HG03064 (cell line): ENCODE results near the gene GALNT17.

Source experiments
- ATAC-seq: cut with Tn5 transposase; IDR thresholded peaks from one replicate; pipeline ENCODE4 v1.9.1; 2021; ENCODE audit warnings: low read depth; ENCODE audit not compliant: unreplicated experiment

The GALNT17 gene

DNA sequence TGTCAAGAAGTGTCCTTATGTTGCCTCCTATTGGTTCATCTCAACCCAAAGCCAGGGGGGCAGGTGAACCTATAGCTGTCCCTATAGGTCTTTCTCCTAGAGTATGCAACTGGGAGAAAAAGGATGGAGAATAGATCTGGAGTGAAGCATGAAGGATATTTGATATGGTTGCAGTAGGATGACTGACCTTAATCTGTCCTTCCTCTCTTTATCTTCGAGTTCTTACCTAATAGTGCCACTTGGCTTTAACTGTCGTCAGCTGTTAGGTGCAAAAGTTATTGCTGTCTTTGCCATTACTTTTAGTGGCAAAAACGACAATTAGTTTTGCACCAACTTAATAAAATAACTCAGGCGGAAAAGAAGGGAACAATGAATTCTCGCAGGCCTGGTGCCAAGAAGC is 196.0 kb downstream of the GALNT17 start:
- no peak for ATAC-seq

DNA sequence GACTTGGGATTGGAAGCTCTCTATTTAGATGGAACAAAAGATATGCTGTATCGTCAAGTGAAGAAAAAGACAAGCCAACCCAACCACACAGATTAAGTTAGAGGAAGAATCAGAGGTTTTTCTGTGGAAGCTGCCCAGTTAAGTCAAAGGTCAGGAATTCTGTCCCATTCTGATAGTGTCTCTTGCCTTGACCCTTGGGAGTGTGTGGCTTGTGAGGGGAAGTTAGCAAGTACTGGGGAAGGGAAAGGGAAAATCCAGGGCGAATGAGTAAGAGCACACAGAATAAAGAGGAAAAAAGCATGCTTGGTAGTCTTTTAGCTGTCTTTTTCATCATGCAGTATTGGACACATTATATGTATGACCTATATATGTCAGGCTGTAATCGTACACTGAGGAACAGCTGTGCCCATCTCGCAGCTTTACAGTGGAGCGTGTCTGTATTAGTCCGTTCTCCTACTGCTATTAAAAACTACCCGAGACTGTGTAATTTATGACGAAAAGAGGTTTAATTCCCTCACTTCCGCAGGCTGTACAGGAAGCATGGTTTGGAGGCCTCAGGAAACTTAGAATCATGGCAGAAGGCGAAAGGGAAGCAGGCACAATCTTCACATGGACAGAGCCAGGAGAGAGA is 197.2 kb downstream of the GALNT17 start:
- ATAC-seq, result no peak

DNA sequence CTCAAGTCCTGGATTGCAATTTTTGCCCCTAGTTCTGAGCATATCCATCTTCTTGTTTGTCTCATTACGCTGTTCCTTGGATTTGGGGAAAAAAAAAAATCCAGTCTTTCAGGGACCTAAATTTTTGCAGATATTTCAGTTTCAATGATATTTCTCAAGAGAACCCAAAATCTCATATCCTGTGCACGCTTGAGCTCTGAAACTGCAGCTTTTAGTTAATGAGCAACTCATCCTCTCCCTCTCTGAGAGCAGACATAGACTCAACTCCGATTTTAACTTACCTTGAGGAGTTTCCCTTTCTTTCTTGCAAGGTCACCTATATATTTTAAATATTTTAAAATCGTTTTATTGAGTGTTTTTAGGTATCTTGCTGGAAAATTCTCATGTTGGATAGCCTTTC is 200.3 kb downstream of the GALNT17 start:
- no peak for ATAC-seq

DNA sequence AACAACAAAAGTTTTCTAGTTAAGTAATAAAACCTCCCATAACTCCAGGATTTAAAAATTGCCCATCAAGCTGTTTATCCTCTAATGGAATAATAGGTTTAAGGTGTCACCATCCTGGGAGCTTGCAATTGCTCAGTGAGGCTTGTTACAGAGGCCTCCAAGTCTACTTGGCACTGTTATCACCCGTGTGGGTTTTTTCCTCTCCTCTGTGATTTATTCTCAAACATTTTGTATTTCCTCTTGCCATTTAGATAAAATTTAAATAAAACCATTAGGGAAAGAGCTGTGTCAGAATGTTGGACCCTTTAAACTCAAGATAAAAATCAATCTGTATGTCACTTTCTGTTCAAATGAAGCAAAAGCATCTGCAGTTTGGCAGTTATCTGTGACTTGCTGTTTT is 202.6 kb downstream of the GALNT17 start:
- ATAC-seq, result no peak

DNA sequence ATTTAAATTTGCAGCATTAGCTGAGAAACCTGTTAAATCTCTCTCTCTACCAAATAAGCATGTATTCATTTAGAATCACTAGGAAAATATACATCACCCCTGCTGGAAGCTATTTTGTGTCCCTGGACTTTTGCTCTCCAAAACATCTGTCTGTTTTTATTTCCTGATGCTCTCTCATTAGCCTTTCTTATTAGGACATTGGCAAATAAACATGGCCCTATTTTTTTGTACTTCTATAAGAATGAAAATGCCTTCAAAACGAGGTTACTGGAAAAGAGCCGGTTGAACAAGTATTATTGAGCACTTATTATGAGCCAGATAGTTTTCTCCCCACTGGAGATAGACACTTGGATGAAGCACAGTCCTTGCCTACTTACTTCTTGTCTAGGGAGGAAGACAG is 206.9 kb downstream of the GALNT17 start:
- ATAC-seq, result no peak

DNA sequence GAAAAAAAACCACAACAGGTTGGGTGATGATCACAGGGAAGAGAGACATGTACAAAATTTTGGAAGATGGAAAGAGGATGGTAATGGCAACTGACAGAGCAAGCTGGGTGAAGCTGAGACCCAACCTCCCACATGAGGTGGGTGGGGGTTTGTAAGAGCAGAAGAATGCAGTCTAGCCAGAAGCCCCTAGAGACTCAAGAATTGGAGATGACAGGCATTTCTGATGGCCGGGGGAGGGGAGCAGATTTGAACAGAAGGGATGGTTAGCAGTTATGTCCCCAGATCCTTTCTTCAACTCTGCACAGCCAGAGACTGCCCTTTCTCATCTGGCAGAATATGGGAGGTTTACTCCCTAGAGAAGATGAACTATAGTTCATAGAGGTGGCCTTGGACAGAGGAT is 208.0 kb downstream of the GALNT17 start:
- ATAC-seq, result no peak

DNA sequence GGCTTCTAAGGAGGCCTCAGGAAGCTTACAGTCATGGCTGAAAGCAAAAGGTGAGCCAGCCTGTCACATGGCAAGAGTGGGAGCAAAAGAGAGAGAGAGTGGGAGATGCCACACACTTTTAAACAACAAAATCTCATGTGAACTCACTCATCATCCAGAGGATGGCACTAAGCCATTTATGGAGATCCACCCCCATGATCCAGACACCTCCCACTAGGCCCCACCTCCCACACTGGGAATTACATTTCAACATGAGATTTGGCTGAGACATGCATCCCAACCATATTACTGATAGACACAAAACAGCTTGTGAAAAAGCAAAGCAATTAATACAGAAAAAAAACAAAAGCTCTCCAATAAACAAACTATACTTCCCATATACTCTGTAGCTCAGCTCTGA is 210.3 kb downstream of the GALNT17 start:
- no peak for ATAC-seq

DNA sequence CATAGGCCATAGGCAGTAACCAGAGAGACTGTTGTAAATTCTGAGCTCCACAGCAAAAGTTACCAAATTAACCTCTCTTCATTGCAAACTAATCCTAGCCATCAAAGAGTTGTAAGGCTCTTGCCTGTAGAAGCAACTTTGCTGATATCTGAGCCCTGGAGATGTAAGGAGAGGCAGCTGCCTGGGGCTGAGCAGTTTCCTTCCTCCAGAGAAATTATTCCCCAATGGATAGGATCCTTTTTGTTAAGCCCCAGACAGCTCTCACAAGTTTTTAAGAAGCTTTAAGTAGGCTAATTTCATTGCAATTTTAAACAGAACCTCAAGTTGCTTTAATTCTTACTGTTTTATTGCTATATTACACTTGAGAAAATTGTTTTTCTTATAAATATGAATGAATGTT is 211.1 kb downstream of the GALNT17 start:
- ATAC-seq, result no peak

DNA sequence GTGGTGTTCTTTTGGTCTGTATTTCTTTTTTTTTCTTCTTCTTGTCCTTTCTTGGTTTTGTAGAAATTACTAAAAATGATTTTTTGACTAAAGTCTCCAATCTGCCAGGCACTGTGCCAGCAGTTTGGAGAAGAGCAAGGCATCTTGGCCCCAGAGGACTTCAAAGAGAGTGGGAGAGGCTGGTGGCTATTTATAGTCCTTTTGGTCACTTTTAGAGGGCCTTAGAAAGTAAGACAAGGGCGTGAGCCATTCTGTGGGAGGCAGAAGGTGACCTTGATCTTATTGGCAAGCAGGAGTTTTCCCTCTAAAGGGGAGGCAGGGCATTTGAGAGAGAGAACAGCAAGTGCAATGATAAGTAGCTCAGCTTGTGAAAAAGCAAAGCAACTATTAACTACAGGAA is 211.9 kb downstream of the GALNT17 start:
- ATAC-seq, result no peak

DNA sequence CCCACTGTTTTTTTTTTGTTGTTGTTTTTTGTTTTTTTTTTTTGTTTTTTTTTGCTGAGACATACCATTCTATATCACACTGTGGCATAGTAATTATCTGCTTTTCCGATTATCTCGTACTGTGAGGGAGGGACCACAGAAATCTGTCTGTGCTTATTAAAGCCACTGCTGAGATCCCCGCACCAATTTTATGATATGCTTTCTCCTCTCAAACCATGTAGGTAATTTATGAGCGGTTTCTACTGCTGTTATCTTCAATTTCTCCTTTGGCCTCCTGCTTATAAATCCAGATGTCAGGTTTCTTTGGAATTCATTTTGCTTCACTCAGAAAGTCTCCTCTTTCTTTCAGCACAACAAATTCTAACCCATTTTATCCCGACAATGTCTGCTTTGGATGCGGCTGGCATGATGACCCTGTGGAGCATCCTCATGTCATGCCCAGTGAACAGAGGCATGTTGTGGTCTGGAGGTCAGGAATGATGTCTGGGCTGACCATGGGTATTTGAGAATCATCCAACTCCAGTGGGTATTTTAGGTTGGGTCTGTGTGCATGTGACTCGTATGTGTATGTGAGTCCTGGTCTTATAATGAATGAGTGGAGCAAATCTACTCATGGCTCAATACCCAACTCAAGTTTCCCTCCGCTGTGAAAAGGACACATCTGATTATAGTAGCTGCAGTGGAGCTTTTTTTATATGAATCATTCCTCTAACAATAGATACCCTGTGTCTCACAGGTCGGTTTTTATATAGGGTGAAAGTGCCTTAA is 213.4 kb downstream of the GALNT17 start:
- no peak for ATAC-seq

DNA sequence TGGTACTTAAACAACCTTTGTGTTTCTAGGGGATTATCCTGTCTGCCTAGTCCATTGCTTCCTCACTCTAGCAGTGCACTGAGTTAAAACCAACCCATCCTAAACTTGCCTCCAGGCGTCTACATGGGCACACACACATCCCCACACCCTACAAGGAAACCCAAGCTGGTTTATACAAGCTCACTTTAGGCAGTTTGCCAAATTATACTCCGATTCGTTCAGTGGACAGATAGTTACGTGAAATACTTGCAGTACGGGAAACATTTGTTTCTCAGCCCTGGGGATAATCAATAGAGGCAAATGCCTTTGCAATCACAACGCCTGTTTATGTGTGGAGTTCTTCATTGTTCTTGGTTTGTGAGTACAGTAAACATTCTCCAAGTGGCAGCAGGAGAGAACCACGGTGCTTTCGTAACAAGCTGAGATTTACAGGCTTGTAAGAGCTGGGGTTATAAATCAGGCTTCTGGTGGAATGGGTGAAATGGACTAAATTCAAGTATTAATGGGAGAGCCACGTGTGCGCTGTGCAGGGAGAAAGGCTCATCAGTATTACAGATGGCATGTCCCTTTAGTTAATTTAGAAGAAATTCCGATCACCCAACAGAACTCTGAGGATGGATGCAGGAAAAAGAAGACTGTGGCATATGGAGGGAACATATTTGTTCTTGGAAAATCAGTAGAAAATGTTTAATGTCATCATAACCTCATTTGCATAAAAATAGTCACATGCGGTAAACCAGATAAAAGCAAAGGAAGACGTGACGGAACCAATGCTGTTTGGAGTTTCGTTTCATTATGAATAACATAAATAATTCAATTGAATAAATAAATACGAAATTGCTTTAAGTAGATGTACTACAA is 217.1 kb downstream of the GALNT17 start:
- no peak for ATAC-seq

DNA sequence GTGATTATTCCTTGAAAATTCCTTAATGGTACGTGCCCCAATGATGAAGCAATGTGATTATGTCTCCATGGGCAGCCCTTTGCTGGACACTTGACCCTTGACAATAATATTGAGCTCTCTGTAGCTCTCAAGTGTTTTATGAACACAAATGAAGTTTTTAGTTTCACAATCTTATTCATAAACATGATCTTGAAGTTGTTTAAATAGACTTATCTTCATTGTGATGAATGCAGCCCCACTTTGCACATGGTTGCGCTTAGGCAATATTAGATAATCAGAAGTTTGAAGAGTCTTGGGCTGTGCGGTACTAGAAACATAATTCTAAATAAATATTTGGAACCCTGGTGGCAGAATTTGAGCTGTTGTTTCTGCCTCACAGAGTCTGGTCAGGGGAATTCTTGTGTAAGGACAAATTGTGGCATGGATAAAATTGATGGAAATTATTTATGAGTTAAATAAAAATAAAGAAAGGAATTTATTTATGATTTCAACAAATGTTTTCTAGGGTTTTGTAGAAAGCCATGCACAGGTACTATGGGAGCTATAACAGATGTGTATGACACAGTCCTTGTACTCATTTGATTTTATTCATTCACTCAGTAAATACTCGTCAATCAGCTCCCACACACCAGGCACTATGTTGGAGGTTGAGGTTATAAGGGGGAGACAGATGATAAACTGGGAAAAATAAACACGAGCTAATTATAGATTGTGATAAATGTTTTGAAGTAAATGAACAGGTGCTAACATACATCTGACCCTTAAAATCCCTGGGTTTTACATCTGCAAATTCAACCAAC is 217.9 kb downstream of the GALNT17 start:
- ATAC-seq, result no peak

DNA sequence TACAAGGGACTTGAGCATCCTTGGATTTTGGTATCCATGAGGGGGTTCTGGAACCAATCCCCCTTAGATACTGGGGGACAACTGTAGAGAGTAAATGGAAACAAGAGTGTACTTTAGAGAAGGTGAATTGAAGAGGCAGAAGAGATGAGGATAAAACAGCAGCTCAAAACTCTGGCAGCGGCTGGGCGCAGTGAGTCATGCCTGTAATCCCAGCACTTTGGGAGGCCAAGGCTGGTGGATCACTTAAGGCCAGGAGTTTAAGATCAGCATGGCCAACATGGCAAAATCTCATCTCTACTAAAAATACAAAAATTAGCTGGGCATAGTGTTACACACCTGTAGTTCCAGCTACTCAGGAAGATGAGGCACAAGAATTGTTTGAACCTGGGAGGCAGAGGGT is 218.7 kb downstream of the GALNT17 start:
- no peak for ATAC-seq

DNA sequence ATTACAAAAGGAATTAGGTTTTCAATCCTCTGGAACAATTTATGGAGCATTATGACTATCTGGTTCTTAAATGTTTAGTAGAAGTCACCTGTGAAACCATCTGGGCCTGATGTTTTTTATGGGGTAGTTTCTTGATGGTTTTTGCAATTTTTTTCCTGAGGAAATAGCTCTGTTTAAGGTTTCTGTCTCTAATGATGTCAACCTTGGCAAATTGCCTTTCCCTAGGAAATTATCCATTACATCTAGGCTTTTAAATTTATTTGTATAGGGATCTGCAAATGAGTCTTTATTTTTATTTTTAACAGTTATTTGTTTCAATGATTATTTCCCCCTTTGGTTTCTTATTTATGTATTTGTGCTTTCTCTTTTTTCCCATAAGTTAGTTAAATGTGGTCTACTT is 222.8 kb downstream of the GALNT17 start:
- ATAC-seq, result no peak

DNA sequence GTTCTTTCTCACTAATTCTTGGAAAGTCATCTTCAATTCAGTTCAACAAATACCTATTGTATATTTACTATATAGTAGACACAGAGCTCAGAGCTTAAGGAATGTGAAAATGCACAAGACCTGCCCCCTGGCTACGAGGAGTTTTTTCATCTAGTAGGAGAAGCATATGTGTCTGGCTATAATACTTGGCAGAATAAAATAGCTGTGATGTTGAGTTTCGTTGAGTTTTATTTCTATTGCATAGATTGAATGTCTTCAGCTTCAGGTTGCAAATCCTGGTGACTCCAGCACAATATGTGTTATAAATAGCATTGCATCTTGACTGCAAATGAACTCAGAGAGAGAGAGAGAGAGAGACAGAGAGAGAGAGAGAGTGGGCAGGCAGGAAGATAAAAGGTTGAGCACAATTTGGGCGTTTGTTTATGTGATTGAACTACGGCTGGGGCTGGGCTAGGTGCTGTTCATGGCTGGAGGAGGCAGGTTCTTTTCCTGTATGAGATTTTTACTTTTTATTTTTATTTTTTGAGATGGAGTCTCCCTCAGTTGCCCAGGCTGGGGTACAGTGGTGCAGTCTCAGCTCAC is 229.6 kb downstream of the GALNT17 start:
- no peak for ATAC-seq

DNA sequence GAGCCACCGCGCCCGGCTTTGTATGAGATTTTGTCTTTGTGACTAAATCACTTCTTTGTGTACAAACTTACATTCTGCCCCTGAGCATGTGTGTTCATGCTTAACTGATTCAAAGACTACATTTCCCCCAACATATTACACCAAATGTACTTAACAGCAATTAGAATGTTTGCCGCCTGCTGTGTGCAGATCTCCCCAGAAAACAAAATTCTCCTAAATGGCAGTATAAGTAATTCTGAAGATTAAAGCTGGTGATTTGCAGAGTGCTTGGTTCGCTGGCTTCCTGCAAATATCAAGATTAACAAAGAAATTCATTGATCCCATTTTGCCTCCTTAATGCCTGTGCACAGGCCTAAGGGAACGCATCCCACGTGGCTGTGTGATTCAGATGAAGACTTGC is 230.3 kb downstream of the GALNT17 start:
- no peak for ATAC-seq

DNA sequence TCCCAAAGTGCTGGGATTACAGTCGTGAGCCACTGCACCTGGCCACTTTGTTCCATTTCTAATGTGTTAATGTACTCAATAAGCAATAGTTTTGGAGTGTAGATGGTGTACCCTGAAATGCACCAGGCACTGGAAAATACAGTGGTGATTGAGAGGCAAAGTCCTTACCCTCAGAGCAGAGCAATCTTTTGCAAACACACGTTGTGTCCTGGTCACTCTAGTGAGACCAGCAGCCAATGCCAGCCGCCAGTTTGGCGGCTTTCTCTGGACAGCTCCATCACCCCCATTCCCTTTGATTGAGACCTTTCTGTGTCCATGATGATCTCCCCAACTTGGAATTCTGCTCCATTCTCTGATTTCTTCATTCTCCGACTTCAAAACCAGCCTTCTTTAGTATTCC is 231.3 kb downstream of the GALNT17 start:
- ATAC-seq, result no peak

DNA sequence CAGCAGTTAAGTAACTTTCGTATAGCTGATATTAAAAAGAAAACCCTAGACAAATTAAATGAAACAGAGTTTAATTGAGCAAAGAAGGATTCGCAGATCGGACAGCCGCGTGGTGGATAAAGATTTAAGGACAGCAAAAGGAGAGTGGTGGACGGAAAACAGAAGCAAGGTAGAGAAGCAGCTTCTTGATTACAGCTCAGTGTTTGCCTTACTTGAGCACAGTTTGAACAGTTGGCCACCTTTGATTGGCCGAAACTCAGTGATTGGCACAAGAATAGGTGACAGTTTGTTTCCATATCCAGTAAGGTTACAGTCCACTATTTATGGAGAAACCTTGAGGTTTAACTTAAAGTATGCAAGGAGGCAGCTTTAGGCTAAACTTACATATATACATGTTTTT is 231.7 kb downstream of the GALNT17 start:
- ATAC-seq, result no peak

DNA sequence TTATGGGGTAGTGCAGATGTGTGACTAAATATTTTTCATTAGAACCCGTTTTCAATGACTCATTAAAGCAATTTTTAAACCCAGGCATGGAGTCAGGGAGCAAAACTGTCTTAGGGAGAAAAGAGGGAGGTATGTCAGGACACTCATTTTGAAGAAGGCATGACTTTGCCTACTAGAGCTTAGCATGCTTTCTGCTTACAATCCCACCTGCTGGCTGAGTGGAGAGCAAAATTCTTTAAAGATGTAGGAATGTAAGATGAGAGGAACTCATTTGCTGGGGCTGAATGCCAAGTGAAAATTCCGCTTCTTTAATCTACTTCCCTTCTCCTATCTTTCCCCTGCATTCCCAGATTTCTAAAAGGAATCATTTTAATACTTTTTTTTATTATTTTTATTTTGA is 232.6 kb downstream of the GALNT17 start:
- no peak for ATAC-seq

DNA sequence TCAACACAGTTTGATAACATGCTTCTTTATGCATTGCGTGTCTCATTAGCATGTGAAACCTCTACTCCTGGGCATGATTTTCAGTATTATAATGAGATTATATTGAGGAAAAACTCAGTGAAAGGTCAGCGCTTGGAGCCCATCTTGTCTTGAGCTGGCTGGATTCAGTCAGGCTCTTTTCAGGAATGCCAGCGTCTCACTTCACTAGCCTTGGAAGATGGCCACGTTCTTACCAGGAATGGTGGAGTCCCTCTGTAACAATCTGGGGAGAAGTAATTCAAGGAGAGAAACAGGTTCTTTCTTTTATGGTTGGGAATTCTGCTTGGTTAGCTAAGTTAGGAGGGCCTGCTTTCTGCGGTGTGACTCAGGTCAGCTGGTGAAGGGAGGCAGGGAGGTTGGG is 241.0 kb downstream of the GALNT17 start:
- no peak for ATAC-seq
